ENCODE results near the gene TSC22D2.

- TF ChIP-seq CTCF (IDR thresholded peaks at IDR 0.05; ENCODE audit: low read depth, low read length) (no peak), EZH2phosphoT487 (IDR thresholded peaks at IDR 0.05; ENCODE audit: low read depth) (no peak)
These were observed 103.2 kb downstream of the TSC22D2 start for GRCh38 chr3:150511122-150511821.

All from OCI-LY3 (cell line).